HG03175 (cell line): ENCODE measurements around the gene RNF213.
"Not testable (repeated sequence)": the region's sequence is repeated elsewhere in the genome, so short reads cannot be mapped to it uniquely, and the experiment has no call there.

Experiments used
- ATAC-seq: cut with Tn5 transposase; IDR thresholded peaks from one replicate; pipeline ENCODE4 v1.9.1; 2021; ENCODE audit warnings: mild to moderate bottlenecking, moderate library complexity; ENCODE audit not compliant: unreplicated experiment

RNF213 gene

GRCh38 chr17:80387071-80387470 is 126.4 kb downstream of the RNF213 start:
- no peak for ATAC-seq

- no peak for ATAC-seq
Observed at GRCh38 chr17:80388175-80388574, 127.5 kb downstream of the RNF213 start.

GRCh38 chr17:80388601-80389000 is 127.9 kb downstream of the RNF213 start:
- ATAC-seq = no peak

GRCh38 chr17:80389011-80389995 is 128.7 kb downstream of the RNF213 start:
- no peak for ATAC-seq

- ATAC-seq = no peak
Observed at GRCh38 chr17:80393241-80393890, 132.7 kb downstream of the RNF213 start.

GRCh38 chr17:80393961-80394360 is 133.3 kb downstream of the RNF213 start:
- ATAC-seq = no peak

GRCh38 chr17:80394629-80395216 is 134.1 kb downstream of the RNF213 start:
- no peak for ATAC-seq

- no peak for ATAC-seq
Observed at GRCh38 chr17:80395402-80396151, 134.9 kb downstream of the RNF213 start.

- ATAC-seq = no peak
Observed at GRCh38 chr17:80396157-80397033, 135.7 kb downstream of the RNF213 start.

GRCh38 chr17:80397034-80397387 is 136.4 kb downstream of the RNF213 start:
- ATAC-seq = no peak

GRCh38 chr17:80397686-80398085 is 137.0 kb downstream of the RNF213 start:
- no peak for ATAC-seq

- not testable (repeated sequence) for ATAC-seq
Observed at GRCh38 chr17:80401086-80401485, 140.4 kb downstream of the RNF213 start.

GRCh38 chr17:80402102-80402501 is 141.4 kb downstream of the RNF213 start:
- not testable (repeated sequence) for ATAC-seq

- ATAC-seq = no peak
Observed at GRCh38 chr17:80402959-80403358, 142.3 kb downstream of the RNF213 start.

GRCh38 chr17:80406146-80406545 is 145.5 kb downstream of the RNF213 start:
- no peak for ATAC-seq

- not testable (repeated sequence) for ATAC-seq
Observed at GRCh38 chr17:80407917-80408316, 147.3 kb downstream of the RNF213 start.

GRCh38 chr17:80408872-80409271 is 148.2 kb downstream of the RNF213 start:
- no peak for ATAC-seq

GRCh38 chr17:80409626-80410025 is 149.0 kb downstream of the RNF213 start:
- ATAC-seq = no peak

- ATAC-seq = not testable (repeated sequence)
Observed at GRCh38 chr17:80410441-80411087, 149.9 kb downstream of the RNF213 start.
